Tibial nerve (tissue), 3 donors: ENCODE results near the gene CLN6.

Source experiments
- CTCF ChIP-seq, 5 experiments: fragments of 200-600 bp in 3 of 5; fragments of 450-650 bp in 2 of 5; sonication (generic) in 3 of 5; IDR thresholded peaks; one replicate each; pipeline ENCODE4 v1.5.1; 2016 to 2019; ENCODE audit warnings: antibody characterized with exemption in 5 of 5, mild to moderate bottlenecking in 3 of 5, moderate library complexity in 2 of 5
- POLR2A ChIP-seq, 2 donors: fragments of 450-650 bp; IDR thresholded peaks; one replicate each; pipeline ENCODE4 v1.6.1; 2017; ENCODE audit warnings: antibody characterized with exemption in 2 of 2, mild to moderate bottlenecking in 2 of 2, moderate library complexity in 2 of 2

GRCh38 chr15:68195336-68196112, 34.0 kb downstream of the CLN6 start:
- TF ChIP-seq POLR2A (IDR thresholded peaks at IDR 0.05): no peak
- TF ChIP-seq CTCF (IDR thresholded peaks at IDR 0.05): peak in 1 of 5 experiments; percentile 0
